Fibroblast of lung (primary cell): ENCODE data around the gene PRRT2. TPM values are rescaled to one million over a fixed set of nuclear protein-coding genes. Genes with fewer than 3 reads are reported as not detected.

Source experiments
- DNase-seq, 2 donors: peaks; one replicate each; pipeline versions ENCODE4 v3.0.0 to v3.0.0-alpha.2; 2010; ENCODE audit warnings: low read depth in 2 of 2
- H2AFZ ChIP-seq: 2 replicates; pipeline ENCODE4 v1.5.1; 2012; ENCODE audit warnings: low read length, control low read depth, inconsistent platforms
- H3K27ac ChIP-seq: 2 replicates; pipeline ENCODE4 v1.5.1; 2011; ENCODE audit warnings: low read length, control low read depth; ENCODE audit not compliant: insufficient read depth
- H3K27me3 ChIP-seq: 2 replicates; pipeline ENCODE4 v1.5.1; 2011; ENCODE audit warnings: mild to moderate bottlenecking, low read length; ENCODE audit not compliant: control insufficient read depth, insufficient read depth
- H3K36me3 ChIP-seq: 2 replicates; pipeline ENCODE4 v1.5.1; 2011; ENCODE audit warnings: low read length; ENCODE audit not compliant: control insufficient read depth, insufficient read depth
- H3K4me1 ChIP-seq: 2 replicates; pipeline ENCODE4 v1.5.1; 2011; ENCODE audit warnings: low read length; ENCODE audit not compliant: control insufficient read depth, insufficient read depth; ENCODE audit errors: extremely low read depth
- H3K4me2 ChIP-seq: 2 replicates; pipeline ENCODE4 v1.5.1; 2011; ENCODE audit warnings: low read length, control low read depth; ENCODE audit not compliant: insufficient read depth; ENCODE audit errors: extremely low read depth
- H3K4me3 ChIP-seq, 4 experiments: fragments of 200-600 bp in 1 of 4; sonication (generic) in 1 of 4; replicated peaks in 1 of 4; 2 replicates each; pipeline ENCODE4 v1.5.1; 2011 to 2016; ENCODE audit warnings: low read length in 4 of 4, low read depth in 3 of 4, mild to moderate bottlenecking in 3 of 4, control low read depth in 2 of 4, inconsistent platforms in 1 of 4, mixed read lengths in 1 of 4; ENCODE audit not compliant: insufficient read depth in 1 of 4; ENCODE audit errors: control extremely low read depth in 1 of 4
- H3K79me2 ChIP-seq: 2 replicates; pipeline ENCODE4 v1.5.1; 2012; ENCODE audit warnings: mild to moderate bottlenecking, low read length, inconsistent platforms; ENCODE audit not compliant: control insufficient read depth, insufficient read depth
- H3K9ac ChIP-seq: 2 replicates; pipeline ENCODE4 v1.5.1; 2011; ENCODE audit warnings: mild to moderate bottlenecking, low read length, control low read depth; ENCODE audit not compliant: insufficient read depth
- H3K9me3 ChIP-seq: 2 replicates; pipeline ENCODE4 v1.5.1; 2012; ENCODE audit warnings: low read depth, low read length; ENCODE audit not compliant: control insufficient read depth, insufficient read depth
- H4K20me1 ChIP-seq: 2 replicates; pipeline ENCODE4 v1.5.1; 2011; ENCODE audit warnings: low read length; ENCODE audit not compliant: control insufficient read depth, insufficient read depth; ENCODE audit errors: extremely low read depth
- CTCF ChIP-seq, 2 donors: IDR thresholded peaks in 1 of 2; conservative IDR thresholded peaks in 1 of 2; 1 replicate in 1 of 2; 2 replicates in 1 of 2; pipeline ENCODE4 v1.5.1; 2011 to 2012; ENCODE audit warnings: low read length in 2 of 2, control low read depth in 1 of 2, inconsistent platforms in 1 of 2, low read depth in 1 of 2, mild to moderate bottlenecking in 1 of 2
- EZH2 ChIP-seq: IDR thresholded peaks from 2 replicates; pipeline ENCODE4 v1.5.1; 2012; ENCODE audit warnings: low read length, control low read depth, mild to moderate bottlenecking; ENCODE audit errors: missing control alignments
- polyA plus RNA-seq, 2 donors: library from polyadenylated mRNA; depleted of rRNA in 1 of 2; stranded (reverse) in 1 of 2; unstranded in 1 of 2; fragments of >200 nt; gene quantifications; 2 replicates each; pipeline ENCODE4 v1.2.1, GENCODE V29; 2011 to 2012; ENCODE audit warnings: missing spikeins in 1 of 2
- total RNA-seq: library from RNA; depleted of rRNA; stranded (reverse); fragments of >200 nt; gene quantifications from 2 replicates; pipeline ENCODE4 v1.2.1, GENCODE V29; 2014

Gene PRRT2
- total and polyA plus RNA-seq, 2 donors (not counting 1 experiment from before 2014, with no cell fraction given), result 1.3 to 2.1 TPM

DNA sequence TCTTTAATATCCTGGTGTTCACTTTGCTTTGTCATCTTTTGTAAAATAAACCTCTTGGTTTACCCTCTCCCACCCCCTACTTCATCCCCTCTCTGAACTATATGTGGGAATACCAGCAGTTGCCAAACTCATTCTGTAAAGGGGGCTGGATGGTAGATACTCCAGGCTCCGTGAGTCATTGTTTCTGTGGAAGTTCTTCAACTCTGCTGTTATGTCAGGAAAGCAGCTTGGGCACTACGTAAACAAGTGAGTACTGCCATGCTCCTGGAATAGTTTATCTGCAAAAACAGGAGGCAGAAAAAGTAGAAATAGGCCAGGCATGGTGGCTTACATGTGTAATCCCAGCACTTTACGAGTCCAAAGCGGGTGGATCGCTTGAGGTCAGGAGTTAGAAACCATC is 25.8 kb downstream of the PRRT2 start:
- no peak for TF ChIP-seq EZH2
- TF ChIP-seq CTCF (conservative IDR thresholded peaks at IDR 0.05 in 1 of 2, IDR thresholded peaks at IDR 0.05 in 1 of 2; ENCODE audit: low read depth in 1 of 2, low read length in 2 of 2), result no peak
- Histone ChIP-seq H3K27ac (no peak overlapping the region), H3K27me3 (no peaks in the 10 kb centered on the region), H3K79me2 (peaks cover 3% of the 10 kb centered on the region), H3K4me3 (no peak overlapping the region), H3K9ac (no peak overlapping the region), H4K20me1 (no peaks in the 10 kb centered on the region), H2AFZ (no peak overlapping the region), H3K9me3 (no peaks in the 10 kb centered on the region), H3K4me2 (no peak overlapping the region), H3K36me3 (peaks cover 52% of the 10 kb centered on the region), H3K4me1 (no peaks in the 10 kb centered on the region)
- peak in 1 of 2 donors; percentile 14 for DNase-seq

GRCh38 chr16:29839822-29840221 is 27.8 kb downstream of the PRRT2 start:
- no peaks in the 10 kb centered on the region for H3K79me2 ChIP-seq
- H3K36me3 ChIP-seq, result peaks cover 46% of the 10 kb centered on the region
- no peaks in the 10 kb centered on the region for H3K27me3 ChIP-seq
- no peak overlapping the region for H3K9ac ChIP-seq
- no peak overlapping the region for H3K4me3 ChIP-seq
- H4K20me1 ChIP-seq, result no peaks in the 10 kb centered on the region
- H3K27ac ChIP-seq, result no peak overlapping the region
- H2AFZ ChIP-seq, result no peak overlapping the region
- DNase-seq, result no peak
- H3K9me3 ChIP-seq, result no peaks in the 10 kb centered on the region
- TF ChIP-seq CTCF (conservative IDR thresholded peaks at IDR 0.05 in 1 of 2, IDR thresholded peaks at IDR 0.05 in 1 of 2; ENCODE audit: low read depth in 1 of 2, low read length in 2 of 2) (no peak), EZH2 (no peak)
- no peak overlapping the region for H3K4me2 ChIP-seq
- no peaks in the 10 kb centered on the region for H3K4me1 ChIP-seq

DNA sequence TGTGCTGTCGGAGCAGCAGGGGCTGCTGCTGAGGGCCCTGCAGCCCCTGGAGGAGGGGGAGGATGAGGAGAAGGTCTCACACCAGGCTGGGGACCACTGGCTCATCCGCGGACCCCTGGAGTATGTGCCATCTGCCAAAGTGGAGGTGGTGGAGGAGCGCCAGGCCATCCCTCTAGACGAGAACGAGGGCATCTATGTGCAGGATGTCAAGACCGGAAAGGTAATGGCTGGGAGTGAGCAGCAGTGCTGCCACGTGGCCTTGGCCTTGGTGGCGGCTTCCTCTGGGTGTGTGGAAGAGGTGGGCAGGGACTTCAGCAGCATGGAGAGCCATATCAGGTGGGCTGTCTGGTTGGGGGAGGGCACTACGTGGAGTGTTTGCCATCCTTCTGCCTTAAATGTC is 28.2 kb downstream of the PRRT2 start:
- peaks cover 45% of the 10 kb centered on the region for H3K36me3 ChIP-seq
- no peaks in the 10 kb centered on the region for H3K27me3 ChIP-seq
- H4K20me1 ChIP-seq, result no peaks in the 10 kb centered on the region
- no peaks in the 10 kb centered on the region for H3K79me2 ChIP-seq
- DNase-seq, result no peak
- no peak overlapping the region for H3K27ac ChIP-seq
- no peak for TF ChIP-seq EZH2
- TF ChIP-seq CTCF (conservative IDR thresholded peaks at IDR 0.05 in 1 of 2, IDR thresholded peaks at IDR 0.05 in 1 of 2; ENCODE audit: low read depth in 1 of 2, low read length in 2 of 2), result no peak
- H3K9ac ChIP-seq, result no peak overlapping the region
- H3K4me2 ChIP-seq, result no peak overlapping the region
- no peak overlapping the region for H3K4me3 ChIP-seq
- no peaks in the 10 kb centered on the region for H3K4me1 ChIP-seq
- H2AFZ ChIP-seq, result no peak overlapping the region
- no peaks in the 10 kb centered on the region for H3K9me3 ChIP-seq
